ENCODE measurements around the gene CFD. TPM values are rescaled to one million over a fixed set of nuclear protein-coding genes. Genes with fewer than 3 reads are reported as not detected.

Gene CFD
- total RNA-seq, 4 donors from 2014 or later: 339 to 1,037 (median 506) TPM

- H3K36me3 ChIP-seq: peaks cover 28 to 33% of the 10 kb centered on the region in 2 donors
- DNase-seq: no peak
- H3K4me1 ChIP-seq: no peaks in the 10 kb centered on the region
- no peak overlapping the region for H3K4me3 ChIP-seq (replicated peaks in 1 of 3)
- no peak for TF ChIP-seq POLR2A (IDR thresholded peaks at IDR 0.05)
- TF ChIP-seq, protein P1, sequence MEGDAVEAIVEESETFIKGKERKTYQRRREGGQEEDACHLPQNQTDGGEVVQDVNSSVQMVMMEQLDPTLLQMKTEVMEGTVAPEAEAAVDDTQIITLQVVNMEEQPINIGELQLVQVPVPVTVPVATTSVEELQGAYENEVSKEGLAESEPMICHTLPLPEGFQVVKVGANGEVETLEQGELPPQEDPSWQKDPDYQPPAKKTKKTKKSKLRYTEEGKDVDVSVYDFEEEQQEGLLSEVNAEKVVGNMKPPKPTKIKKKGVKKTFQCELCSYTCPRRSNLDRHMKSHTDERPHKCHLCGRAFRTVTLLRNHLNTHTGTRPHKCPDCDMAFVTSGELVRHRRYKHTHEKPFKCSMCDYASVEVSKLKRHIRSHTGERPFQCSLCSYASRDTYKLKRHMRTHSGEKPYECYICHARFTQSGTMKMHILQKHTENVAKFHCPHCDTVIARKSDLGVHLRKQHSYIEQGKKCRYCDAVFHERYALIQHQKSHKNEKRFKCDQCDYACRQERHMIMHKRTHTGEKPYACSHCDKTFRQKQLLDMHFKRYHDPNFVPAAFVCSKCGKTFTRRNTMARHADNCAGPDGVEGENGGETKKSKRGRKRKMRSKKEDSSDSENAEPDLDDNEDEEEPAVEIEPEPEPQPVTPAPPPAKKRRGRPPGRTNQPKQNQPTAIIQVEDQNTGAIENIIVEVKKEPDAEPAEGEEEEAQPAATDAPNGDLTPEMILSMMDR (IDR thresholded peaks at IDR 0.05): no peak
- H3K9me3 ChIP-seq: no peaks in the 10 kb centered on the region
- intact Hi-C loops (cut with DNase I): no loop called here
- H3K27ac ChIP-seq: no peak overlapping the region
- H3K27me3 ChIP-seq: no peaks in the 10 kb centered on the region
- 89 to 93% methylated on average over 12 to 26 of the region's 37 CpGs for WGBS, 2 donors
Measured at GRCh38 chr19:879711-880438, 20.4 kb downstream of the CFD start.

- no peak for DNase-seq
- H3K36me3 ChIP-seq: peaks cover 28 to 41% of the 10 kb centered on the region in 2 donors
- TF ChIP-seq, protein P1 (IDR thresholded peaks at IDR 0.05): no peak
- TF ChIP-seq POLR2A (IDR thresholded peaks at IDR 0.05): no peak
- H3K4me3 ChIP-seq (replicated peaks in 1 of 3): no peak overlapping the region
- 95 to 97% methylated on average over 25 to 34 of the region's 34 CpGs for WGBS, 2 donors
- no peak overlapping the region for H3K27ac ChIP-seq
- intact Hi-C loops (cut with DNase I): no loop called here
- no peaks in the 10 kb centered on the region for H3K4me1 ChIP-seq
- H3K27me3 ChIP-seq: no peaks in the 10 kb centered on the region
- no peaks in the 10 kb centered on the region for H3K9me3 ChIP-seq
Measured at GRCh38 chr19:881385-882071, 22.1 kb downstream of the CFD start.

- Histone ChIP-seq H3K27me3 (no peaks in the 10 kb centered on the region), H3K9me3 (no peaks in the 10 kb centered on the region), H3K4me1 (no peaks in the 10 kb centered on the region), H3K4me3 (replicated peaks in 1 of 3) (no peak overlapping the region), H3K27ac (no peak overlapping the region), H3K36me3 (peaks cover 33 to 37% of the 10 kb centered on the region in 2 donors)
- DNase-seq: no peak
- intact Hi-C loops (cut with DNase I): no loop called here
- 93% methylated on average over 27 to 29 of the region's 30 CpGs for WGBS, 2 donors
- TF ChIP-seq, protein P1 (IDR thresholded peaks at IDR 0.05): no peak
- no peak for TF ChIP-seq POLR2A (IDR thresholded peaks at IDR 0.05)
Measured at GRCh38 chr19:882871-883497, 23.5 kb downstream of the CFD start.

GRCh38 chr19:883661-884211 lies 24.3 kb downstream of the CFD start:
- intact Hi-C loops (cut with DNase I): no loop called here
- 93 to 94% methylated on average over 21 to 22 of the region's 22 CpGs for WGBS, 2 donors
- TF ChIP-seq, protein P1 (IDR thresholded peaks at IDR 0.05): no peak
- no peak for TF ChIP-seq POLR2A (IDR thresholded peaks at IDR 0.05)
- no peak overlapping the region for H3K27ac ChIP-seq
- H3K36me3 ChIP-seq: peaks cover 33 to 37% of the 10 kb centered on the region in 2 donors
- H3K4me3 ChIP-seq (replicated peaks in 1 of 3): no peak overlapping the region
- no peaks in the 10 kb centered on the region for H3K27me3 ChIP-seq
- DNase-seq: no peak
- H3K4me1 ChIP-seq: no peaks in the 10 kb centered on the region
- H3K9me3 ChIP-seq: no peaks in the 10 kb centered on the region
